Measurements from ENCODE around the gene AQP12B.
"Not testable (repeated sequence)": the region's sequence is repeated elsewhere in the genome, so short reads cannot be mapped to it uniquely, and the experiment has no call there.

The AQP12B gene

DNA sequence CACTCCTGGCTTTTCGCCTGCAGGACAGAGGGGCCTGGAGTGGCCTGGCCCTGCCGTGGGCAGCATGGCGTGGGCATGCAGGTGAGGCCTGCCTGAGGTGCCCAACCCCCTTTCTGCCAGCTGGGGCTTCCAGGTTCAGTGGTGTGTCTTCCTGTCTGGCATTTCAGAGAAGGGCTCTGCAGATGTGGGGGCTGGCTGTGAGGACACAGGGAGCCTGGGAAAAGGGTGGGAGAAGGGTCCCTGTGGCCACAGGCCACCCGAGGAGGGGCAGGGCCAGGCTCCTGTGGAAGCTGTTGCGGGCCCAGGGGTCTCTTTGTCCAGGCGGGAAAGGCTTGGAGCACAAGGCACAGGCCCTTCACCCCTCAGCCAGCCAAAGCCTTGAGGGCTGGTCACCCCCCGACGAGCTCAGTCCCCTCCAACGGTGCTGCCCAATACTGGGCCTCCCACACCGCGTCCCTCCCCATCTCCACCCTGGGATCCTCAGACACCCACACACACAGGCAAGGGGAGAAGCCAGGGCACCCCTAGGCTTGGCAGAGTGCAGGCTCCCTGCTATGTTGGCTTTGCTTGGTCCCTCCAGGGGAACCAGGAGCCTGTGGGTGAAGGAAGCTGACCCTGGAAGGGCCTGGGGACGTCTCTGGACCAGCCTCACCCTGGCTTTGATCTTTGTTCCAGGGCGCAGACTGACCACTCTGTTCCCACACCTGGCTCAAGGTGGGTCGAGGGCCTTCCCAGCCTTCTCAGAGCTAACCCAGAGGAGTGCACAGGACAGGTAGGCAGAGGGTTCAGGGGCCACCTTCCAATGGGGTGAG lies 5.3 kb upstream of the AQP12B start:
- no peaks in the 10 kb centered on the region for H3K36me3 ChIP-seq (ENCODE audit: insufficient read depth, low read length)
- no peak overlapping the region for H3K27ac ChIP-seq (ENCODE audit: low read depth, low read length)
- H3K4me3 ChIP-seq (ENCODE audit: low read depth, low read length) = no peak overlapping the region
- H3K4me1 ChIP-seq (ENCODE audit: control insufficient read depth, insufficient read depth, low read length, unreplicated experiment) = no peaks in the 10 kb centered on the region
- no peaks in the 10 kb centered on the region for H3K79me2 ChIP-seq (ENCODE audit: control insufficient read depth, insufficient read depth, low read length, unreplicated experiment)
- peaks cover 23% of the 10 kb centered on the region for H3K27me3 ChIP-seq (ENCODE audit: insufficient read depth, low read length)
- no peak overlapping the region for H2AFZ ChIP-seq (ENCODE audit: low read length, unreplicated experiment)

DNA sequence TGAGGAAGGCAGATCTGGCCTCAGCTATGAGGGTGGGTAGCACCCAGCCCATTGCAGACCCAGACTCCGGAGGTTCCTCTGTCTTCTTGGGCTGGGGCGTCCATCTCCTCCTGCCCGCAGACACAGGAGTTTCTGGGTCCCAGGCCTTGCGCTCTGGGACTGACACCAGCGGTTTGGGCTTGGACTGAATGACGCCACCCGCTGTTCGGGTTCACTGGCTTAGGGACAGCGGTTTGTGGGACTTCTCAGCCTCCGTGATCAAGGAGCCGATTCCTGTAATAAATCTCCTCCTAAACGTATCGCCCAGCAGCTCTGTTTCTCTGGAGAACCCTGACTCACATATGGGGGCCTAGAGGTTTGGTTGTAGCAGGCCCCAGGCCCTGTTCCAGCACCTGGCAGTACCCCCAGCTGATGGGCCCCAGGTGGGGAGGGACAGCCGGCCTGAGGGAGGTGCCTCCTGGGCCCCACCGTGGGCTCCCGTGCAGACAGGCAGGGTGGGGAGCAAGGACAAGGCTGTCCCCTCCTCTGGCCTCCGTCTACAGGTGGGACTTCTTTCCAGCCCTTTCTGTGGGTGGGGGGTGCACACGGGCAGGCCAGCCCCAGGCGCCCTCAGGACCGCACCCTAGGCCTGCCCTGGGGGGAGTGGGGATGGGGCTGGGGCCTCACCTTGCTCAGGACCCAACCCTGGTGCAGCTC lies 4.5 kb upstream of the AQP12B start:
- no peak overlapping the region for H3K4me3 ChIP-seq (ENCODE audit: low read depth, low read length)
- H3K27ac ChIP-seq (ENCODE audit: low read depth, low read length) = no peak overlapping the region
- H3K27me3 ChIP-seq (ENCODE audit: insufficient read depth, low read length) = peaks cover 23% of the 10 kb centered on the region
- H3K79me2 ChIP-seq (ENCODE audit: control insufficient read depth, insufficient read depth, low read length, unreplicated experiment) = no peaks in the 10 kb centered on the region
- H3K4me1 ChIP-seq (ENCODE audit: control insufficient read depth, insufficient read depth, low read length, unreplicated experiment) = no peaks in the 10 kb centered on the region
- no peak overlapping the region for H2AFZ ChIP-seq (ENCODE audit: low read length, unreplicated experiment)
- H3K36me3 ChIP-seq (ENCODE audit: insufficient read depth, low read length) = no peaks in the 10 kb centered on the region

- H3K4me1 ChIP-seq (ENCODE audit: control insufficient read depth, insufficient read depth, low read length, unreplicated experiment) = no peaks in the 10 kb centered on the region
- peaks cover 23% of the 10 kb centered on the region for H3K27me3 ChIP-seq (ENCODE audit: insufficient read depth, low read length)
- no peak overlapping the region for H3K27ac ChIP-seq (ENCODE audit: low read depth, low read length)
- no peaks in the 10 kb centered on the region for H3K79me2 ChIP-seq (ENCODE audit: control insufficient read depth, insufficient read depth, low read length, unreplicated experiment)
- H2AFZ ChIP-seq (ENCODE audit: low read length, unreplicated experiment) = no peak overlapping the region
- no peak overlapping the region for H3K4me3 ChIP-seq (ENCODE audit: low read depth, low read length)
- no peaks in the 10 kb centered on the region for H3K36me3 ChIP-seq (ENCODE audit: insufficient read depth, low read length)
These were observed 3.8 kb upstream of the AQP12B start for GRCh38 chr2:240686460-240686859.

- Histone ChIP-seq H3K4me3 (ENCODE audit: low read depth, low read length) (no peak overlapping the region), H3K4me1 (ENCODE audit: control insufficient read depth, insufficient read depth, low read length, unreplicated experiment) (no peaks in the 10 kb centered on the region), H2AFZ (ENCODE audit: low read length, unreplicated experiment) (no peak overlapping the region), H3K36me3 (ENCODE audit: insufficient read depth, low read length) (no peaks in the 10 kb centered on the region), H3K27ac (ENCODE audit: low read depth, low read length) (no peak overlapping the region), H3K27me3 (ENCODE audit: insufficient read depth, low read length) (peaks cover 23% of the 10 kb centered on the region), H3K79me2 (ENCODE audit: control insufficient read depth, insufficient read depth, low read length, unreplicated experiment) (no peaks in the 10 kb centered on the region)
These were observed 3.2 kb upstream of the AQP12B start for GRCh38 chr2:240685771-240686371.

DNA sequence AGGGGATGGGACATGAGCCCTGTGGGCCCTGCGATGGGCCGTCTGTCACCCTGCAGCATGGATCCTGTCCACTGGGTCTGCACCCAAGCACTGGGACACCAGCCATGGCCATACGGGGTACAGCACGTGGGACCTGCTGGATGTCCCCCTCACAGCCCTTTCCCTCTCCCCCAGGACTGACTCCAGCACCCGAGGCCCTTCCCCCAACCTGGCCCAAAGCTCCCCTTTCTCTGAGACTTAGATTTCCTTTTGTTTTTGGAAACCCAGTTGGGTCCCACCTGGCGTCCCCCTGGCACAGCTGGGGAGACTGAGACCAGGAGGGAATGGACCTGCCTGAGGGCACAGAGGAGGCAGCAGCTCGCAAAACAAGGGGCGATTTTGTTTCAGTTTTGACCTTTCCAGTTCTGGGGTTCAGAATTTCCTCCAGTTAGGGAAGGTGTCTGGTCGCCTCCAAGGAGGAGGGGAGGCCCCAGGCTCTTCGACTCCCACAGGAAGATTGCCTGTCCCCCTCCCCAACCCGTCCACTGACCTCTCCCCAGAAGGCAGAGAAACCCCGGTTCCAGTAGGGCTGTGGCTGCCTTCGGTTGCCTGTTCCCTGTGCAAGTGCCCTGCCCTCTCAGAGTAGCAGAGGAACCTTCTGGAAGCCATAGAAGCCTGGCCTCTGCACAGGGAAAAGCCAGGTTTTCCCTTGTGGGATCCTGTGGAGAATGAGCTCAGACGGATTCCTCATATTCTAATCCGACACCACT lies 1.5 kb upstream of the AQP12B start:
- not testable (repeated sequence) for H3K27ac ChIP-seq (ENCODE audit: low read depth, low read length); H2AFZ ChIP-seq (ENCODE audit: low read length, unreplicated experiment); H3K36me3 ChIP-seq (ENCODE audit: insufficient read depth, low read length); H3K4me1 ChIP-seq (ENCODE audit: control insufficient read depth, insufficient read depth, low read length, unreplicated experiment); H3K4me3 ChIP-seq (ENCODE audit: low read depth, low read length); H3K79me2 ChIP-seq (ENCODE audit: control insufficient read depth, insufficient read depth, low read length, unreplicated experiment)
- H3K27me3 ChIP-seq (ENCODE audit: insufficient read depth, low read length) = peaks cover 23% of the 10 kb centered on the region

DNA sequence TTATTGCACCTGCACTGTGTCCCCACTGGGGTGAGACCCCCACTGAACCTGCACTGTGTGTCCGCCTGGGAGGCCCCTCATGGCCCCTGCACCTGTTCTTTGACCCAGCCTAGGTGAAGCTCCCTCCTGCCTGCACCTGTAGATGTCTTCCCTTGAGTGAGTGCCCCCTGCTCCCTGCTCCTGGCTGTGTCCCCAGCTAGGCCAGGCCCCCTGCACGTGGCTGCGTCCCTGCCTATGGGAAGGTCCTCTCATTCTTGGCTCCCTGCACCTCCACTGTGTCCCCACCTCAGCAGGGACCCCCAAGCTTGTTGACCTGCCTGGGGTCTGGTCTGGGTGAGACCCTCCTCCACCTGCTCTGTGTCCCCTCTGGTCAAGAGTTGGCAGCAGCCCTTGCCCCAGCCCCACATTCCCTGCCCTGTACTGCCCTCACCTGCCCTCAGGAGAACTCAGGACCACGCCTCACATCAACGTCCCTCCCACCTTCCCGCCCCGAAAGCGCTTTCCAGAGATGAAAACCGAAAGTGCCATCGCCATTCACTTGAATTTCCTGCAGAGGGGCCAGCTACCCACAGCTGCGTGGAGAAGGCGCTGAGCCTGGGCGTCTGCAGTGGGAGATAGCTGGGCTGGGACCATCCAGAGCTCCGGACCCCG lies 769 bp upstream of the AQP12B start:
- H3K27me3 ChIP-seq (ENCODE audit: insufficient read depth, low read length) = peaks cover 23% of the 10 kb centered on the region
- H3K79me2 ChIP-seq (ENCODE audit: control insufficient read depth, insufficient read depth, low read length, unreplicated experiment); H3K36me3 ChIP-seq (ENCODE audit: insufficient read depth, low read length); H3K27ac ChIP-seq (ENCODE audit: low read depth, low read length); H3K4me3 ChIP-seq (ENCODE audit: low read depth, low read length); H2AFZ ChIP-seq (ENCODE audit: low read length, unreplicated experiment); H3K4me1 ChIP-seq (ENCODE audit: control insufficient read depth, insufficient read depth, low read length, unreplicated experiment): not testable (repeated sequence)

- not testable (repeated sequence) for H3K4me1 ChIP-seq (ENCODE audit: control insufficient read depth, insufficient read depth, low read length, unreplicated experiment); H3K79me2 ChIP-seq (ENCODE audit: control insufficient read depth, insufficient read depth, low read length, unreplicated experiment); H3K27ac ChIP-seq (ENCODE audit: low read depth, low read length); H3K27me3 ChIP-seq (ENCODE audit: insufficient read depth, low read length); H3K4me3 ChIP-seq (ENCODE audit: low read depth, low read length); H3K36me3 ChIP-seq (ENCODE audit: insufficient read depth, low read length); H2AFZ ChIP-seq (ENCODE audit: low read length, unreplicated experiment)
These were observed 2.5 kb downstream of the AQP12B start for GRCh38 chr2:240680185-240680584.

DNA sequence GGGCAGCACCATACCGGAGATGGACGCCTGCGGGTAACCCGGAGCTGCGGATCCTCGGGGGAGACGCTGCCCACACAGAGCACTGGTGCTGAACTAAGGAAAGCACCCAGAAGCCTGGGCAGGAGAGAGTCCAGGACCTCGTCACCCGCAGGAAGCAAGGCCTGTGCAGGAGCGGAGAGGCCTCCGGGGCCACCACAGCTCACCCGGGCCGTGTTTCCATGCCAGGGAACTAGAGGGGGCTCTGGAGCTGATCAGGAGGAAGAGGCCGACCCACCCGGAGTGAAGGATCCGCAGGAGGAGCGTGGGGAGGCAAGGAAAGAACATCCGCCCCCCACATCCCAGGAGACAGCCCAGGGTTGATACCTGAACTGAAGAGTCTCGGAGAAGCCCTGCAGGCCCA lies 3.8 kb downstream of the AQP12B start:
- H3K36me3 ChIP-seq (ENCODE audit: insufficient read depth, low read length); H3K27ac ChIP-seq (ENCODE audit: low read depth, low read length); H2AFZ ChIP-seq (ENCODE audit: low read length, unreplicated experiment); H3K79me2 ChIP-seq (ENCODE audit: control insufficient read depth, insufficient read depth, low read length, unreplicated experiment); H3K27me3 ChIP-seq (ENCODE audit: insufficient read depth, low read length); H3K4me1 ChIP-seq (ENCODE audit: control insufficient read depth, insufficient read depth, low read length, unreplicated experiment); H3K4me3 ChIP-seq (ENCODE audit: low read depth, low read length): not testable (repeated sequence)

DNA sequence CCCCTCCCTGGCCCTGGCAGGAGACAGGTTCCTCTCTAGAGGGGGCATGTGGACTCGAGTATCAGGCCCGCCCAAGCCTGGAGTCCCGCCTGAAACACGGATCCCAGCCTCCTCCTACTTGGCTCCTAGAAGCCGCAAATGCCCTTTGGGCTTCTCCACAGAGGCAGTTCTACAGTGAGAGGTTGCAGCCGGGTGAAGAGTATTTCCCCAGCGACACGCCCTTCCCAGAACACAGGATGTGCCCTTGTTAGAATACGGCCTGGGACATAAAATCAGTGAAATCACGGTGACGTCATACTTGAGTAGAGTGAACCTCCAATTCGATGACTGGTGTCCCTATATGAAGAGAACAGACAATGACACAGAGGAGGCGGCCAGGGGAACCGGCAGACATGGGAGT lies 4.6 kb downstream of the AQP12B start:
- not testable (repeated sequence) for H3K36me3 ChIP-seq (ENCODE audit: insufficient read depth, low read length); H3K4me1 ChIP-seq (ENCODE audit: control insufficient read depth, insufficient read depth, low read length, unreplicated experiment); H3K79me2 ChIP-seq (ENCODE audit: control insufficient read depth, insufficient read depth, low read length, unreplicated experiment); H3K27ac ChIP-seq (ENCODE audit: low read depth, low read length); H2AFZ ChIP-seq (ENCODE audit: low read length, unreplicated experiment); H3K4me3 ChIP-seq (ENCODE audit: low read depth, low read length)
- peaks cover 14% of the 10 kb centered on the region; the same call in 1 of the 2 replicates for H3K27me3 ChIP-seq (ENCODE audit: insufficient read depth, low read length)

DNA sequence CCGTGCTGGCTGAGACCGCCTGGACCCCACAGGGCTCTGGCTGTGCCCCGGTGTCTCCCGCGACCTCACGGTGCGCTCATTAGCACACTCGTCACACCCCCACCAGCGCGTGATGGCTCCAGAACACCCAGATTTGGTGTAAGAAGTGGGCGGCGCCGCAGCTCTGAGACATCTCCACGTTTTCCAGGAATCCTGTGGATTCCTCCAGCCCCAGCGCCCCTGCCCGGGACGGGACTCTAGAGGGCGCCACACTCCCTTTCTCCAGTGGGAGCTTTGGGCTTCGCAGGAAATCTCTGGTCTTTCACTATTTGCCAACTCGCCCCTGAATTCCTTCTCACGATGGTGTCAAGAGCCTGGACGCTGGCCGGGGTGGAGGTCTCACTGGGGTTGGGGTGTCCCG lies 7.3 kb downstream of the AQP12B start:
- H3K36me3 ChIP-seq (ENCODE audit: insufficient read depth, low read length); H2AFZ ChIP-seq (ENCODE audit: low read length, unreplicated experiment); H3K79me2 ChIP-seq (ENCODE audit: control insufficient read depth, insufficient read depth, low read length, unreplicated experiment); H3K27ac ChIP-seq (ENCODE audit: low read depth, low read length); H3K4me3 ChIP-seq (ENCODE audit: low read depth, low read length); H3K4me1 ChIP-seq (ENCODE audit: control insufficient read depth, insufficient read depth, low read length, unreplicated experiment): not testable (repeated sequence)
- peaks cover 37% of the 10 kb centered on the region for H3K27me3 ChIP-seq (ENCODE audit: insufficient read depth, low read length)

Measured in ACC112 (cell line).